KG1 (cell line): ENCODE results near the gene HDGF.
A peak's percentile ranks its signal among the peaks of the same experiment; 100 is the strongest.

Source experiments
- DNase-seq: peaks from one replicate; lab custom pipeline; 2025; lab: John Stamatoyannopoulos, UW

Gene HDGF

DNA sequence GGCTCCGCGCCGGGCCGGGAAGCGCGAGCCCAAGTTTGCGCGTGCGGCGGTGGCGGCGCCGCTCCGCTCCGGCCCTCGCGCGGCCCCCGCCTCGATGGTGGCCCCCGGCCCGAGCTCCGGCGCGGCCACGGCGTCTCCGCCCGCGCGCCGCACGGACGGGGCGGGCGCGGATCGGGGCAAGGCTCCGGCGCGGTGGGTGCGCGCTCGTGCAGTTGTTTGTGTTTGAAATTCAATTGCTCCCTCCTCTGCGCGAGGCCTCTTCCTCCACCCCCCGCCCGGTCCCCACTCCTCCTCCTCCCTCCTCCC is at the start of gene HDGF:
Gene HDGF, minus strand, starts transcription at position 225 of the 306 bp plus-strand sequence. CDS start 246 bp downstream, outside the sequence.
- no peak for DNase-seq

GRCh38 chr1:156797212-156797871 is 45.9 kb upstream of the HDGF start:
- peak; percentile 10 for DNase-seq

DNA sequence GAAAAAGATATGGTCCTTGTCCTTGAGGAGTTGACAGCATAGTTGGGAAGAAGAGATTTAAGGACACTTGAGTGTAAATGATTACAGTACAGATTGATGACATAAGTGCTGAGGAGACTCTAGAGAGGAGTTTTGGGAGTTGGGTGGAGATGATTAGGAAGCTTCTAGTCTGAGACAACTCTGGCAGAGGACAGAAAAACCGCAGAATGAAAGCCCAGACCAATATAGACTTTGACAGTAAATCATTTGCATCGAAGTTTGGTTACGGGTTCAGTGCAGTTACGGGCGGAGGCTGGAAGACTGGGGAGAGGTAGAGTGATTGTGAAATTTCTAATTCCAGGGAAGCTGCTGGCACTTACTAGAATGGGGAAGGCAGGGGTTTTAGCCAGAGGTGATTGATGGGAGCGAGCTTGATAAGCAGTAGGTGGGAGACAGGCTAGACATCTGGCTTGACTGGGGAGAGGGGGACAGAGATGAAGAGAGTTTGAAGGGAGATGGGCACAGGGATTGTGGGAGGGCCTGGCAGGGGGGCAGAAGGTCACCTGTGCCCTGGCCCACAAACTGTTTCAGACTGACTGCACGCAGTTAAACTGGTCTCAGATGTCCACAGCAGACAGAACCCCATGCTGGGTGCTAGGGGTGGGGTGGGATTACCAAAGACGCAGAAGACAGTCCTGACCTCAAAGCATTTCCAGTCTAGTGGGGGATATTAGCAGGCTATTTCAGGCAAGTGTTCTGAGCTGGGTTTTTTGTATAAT is 45.0 kb upstream of the HDGF start:
- DNase-seq, result no peak

DNA sequence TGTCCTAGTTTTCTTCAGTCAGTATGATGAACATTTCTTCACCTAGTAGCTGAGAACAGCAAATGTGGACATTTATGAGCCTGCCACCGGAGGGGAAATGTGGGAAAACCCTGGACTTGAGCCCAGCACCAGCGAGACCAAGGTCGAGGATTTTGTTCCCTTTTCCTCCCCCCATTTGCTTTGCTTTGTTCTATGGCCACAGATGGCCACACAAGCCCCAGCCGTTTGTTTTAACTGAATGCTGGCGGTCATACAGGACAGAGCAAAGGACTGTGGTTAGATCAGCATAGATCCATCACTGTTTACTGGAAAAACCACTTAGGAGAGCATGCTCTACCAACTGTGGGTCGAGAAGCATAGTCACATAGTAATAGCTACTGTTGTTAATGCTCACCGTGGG is 44.3 kb upstream of the HDGF start:
- no peak for DNase-seq

DNA sequence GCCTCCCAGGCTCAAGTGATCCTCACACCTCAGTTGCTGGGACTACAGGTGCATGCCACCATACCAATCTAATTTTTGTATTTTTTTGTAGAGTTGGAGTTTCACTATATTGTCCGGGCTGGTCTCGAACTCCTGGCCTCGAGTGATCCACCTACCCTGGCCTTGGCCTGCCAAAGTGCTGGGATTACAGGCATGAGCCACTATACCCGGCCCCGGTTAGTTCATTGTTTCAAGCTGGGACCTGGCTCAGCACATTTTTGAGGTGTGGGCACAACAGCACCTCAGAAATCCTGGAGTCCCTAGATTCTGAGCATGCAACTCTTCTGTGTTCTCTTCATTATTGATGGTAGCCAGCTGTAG is 43.9 kb upstream of the HDGF start:
- no peak for DNase-seq

- DNase-seq, result no peak
Observed at GRCh38 chr1:156794506-156795373, 43.3 kb upstream of the HDGF start.

DNA sequence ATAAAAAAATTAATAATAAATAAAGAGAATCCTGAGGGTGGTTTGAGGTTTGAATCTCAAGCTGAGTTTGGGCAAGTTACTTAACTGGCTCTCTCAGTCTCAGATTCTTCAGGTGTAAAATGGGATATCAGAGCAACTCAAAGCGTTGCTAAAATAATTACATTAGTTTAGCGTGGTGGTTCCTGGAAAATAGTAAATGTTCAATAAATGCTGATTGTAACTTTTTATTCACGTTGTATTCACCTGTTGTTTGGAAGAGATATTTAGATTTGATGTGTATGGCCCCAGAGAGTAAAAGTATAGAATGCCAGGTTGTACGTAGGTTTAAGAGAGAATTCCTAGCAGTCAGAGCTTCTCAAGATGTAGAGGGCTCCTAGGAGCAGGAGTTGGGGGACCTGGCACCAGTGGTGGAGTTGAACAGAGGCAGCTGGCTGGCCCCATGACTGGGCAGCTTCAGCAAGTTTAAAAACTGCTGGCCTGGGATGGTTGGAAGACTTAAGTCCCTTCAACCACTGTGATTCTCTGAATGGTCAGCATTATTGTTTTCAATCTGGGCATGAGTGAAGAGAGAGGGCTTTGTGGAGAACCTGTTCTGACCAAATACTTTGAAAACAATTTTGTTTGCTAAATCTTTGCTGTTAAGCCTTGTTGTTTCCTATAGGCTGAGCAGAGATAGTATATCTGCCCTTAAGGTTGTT is 38.3 kb upstream of the HDGF start:
- no peak for DNase-seq

GRCh38 chr1:156788136-156788535 is 36.7 kb upstream of the HDGF start:
- DNase-seq, result no peak

DNA sequence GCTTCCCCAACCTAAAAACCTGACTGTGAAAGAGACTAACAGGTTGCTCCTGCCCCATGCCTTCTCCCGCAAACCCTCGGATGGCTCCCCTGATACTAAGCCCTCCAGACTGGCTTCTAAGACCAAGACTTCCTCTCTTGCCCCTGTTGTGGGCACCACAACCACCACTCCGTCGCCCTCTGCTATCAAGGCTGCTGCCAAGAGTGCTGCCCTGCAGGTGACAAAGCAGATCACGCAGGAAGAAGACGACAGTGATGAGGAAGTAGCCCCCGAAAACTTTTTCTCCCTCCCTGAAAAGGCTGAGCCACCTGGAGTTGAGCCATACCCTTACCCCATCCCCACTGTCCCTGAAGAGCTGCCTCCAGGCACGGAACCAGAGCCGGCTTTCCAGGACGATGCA is 35.2 kb upstream of the HDGF start:
- DNase-seq, result no peak

DNA sequence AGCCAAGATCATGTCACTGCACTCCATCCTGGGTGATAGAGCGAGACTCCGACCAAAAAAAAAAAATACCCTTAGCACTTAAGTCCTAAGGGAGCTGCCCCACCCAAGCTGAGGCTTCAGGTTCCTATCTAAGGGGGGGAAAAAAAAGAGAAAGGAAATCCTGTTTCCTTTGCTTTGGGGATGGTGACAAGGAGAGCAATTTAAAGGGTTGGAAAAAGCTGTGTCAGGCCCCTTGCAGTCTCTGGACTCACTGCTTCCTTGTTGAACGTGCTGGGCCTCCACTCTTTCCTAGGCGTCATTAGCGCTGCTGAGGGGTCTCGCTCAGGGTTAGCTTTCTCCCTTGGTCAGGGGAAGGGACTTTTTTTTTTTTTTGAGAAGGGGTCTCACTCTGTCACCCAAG is 34.0 kb upstream of the HDGF start:
- DNase-seq, result no peak

- no peak for DNase-seq
Observed at GRCh38 chr1:156781585-156782186, 30.2 kb upstream of the HDGF start.

- DNase-seq, result no peak
Observed at GRCh38 chr1:156777573-156777972, 26.1 kb upstream of the HDGF start.

- DNase-seq, result no peak
Observed at GRCh38 chr1:156776942-156777341, 25.5 kb upstream of the HDGF start.

- no peak for DNase-seq
Observed at GRCh38 chr1:156775799-156776198, 24.3 kb upstream of the HDGF start.

DNA sequence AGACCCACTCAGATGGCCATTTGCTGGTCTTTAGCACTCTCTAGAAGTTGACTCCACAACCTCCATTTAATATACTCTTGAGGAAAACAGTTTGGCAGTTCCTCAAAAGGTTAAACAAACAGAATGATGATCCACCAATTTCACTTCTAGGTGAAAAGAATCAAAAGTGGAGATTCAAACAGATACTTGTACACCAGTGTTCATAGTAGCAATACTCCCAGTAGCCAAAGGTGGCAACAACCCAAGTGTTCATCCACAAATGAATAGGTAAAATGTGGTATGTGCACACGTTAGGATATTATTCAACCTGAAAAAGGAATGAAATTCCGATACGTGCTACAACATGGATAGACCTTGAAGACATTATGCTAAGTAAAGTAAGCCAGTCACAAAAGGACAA is 22.1 kb upstream of the HDGF start:
- DNase-seq, result no peak

GRCh38 chr1:156772728-156773497 is 21.4 kb upstream of the HDGF start:
- DNase-seq, result no peak

DNA sequence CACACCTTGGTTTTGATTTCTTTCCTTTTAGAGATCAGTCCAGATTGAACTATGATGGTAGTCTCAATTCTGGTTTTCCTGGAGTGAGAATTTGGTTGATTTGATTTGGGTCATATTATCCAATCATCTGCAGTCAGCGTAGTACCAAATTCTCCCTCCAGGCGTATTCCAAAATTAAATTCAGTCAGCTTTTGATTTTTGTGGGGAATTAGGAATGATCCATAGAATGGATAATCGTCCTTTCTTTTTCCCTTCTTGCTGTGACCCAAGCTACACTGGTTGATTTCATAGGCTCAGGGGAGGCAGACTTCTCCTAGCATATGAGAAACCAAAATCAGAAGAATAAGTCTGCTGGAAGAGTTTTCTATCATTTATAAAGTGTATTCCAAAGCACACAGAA is 20.7 kb upstream of the HDGF start:
- no peak for DNase-seq

- no peak for DNase-seq
Observed at GRCh38 chr1:156768610-156769295, 17.3 kb upstream of the HDGF start.

GRCh38 chr1:156767879-156768604 is 16.6 kb upstream of the HDGF start:
- DNase-seq, result no peak
